Measurements from ENCODE around the gene P2RY14.

GRCh38 chr3:151289445-151289844 lies 11.1 kb upstream of the P2RY14 start:
- TF ChIP-seq CTCF (conservative IDR thresholded peaks at IDR 0.05) (no peak), ZFX (IDR thresholded peaks at IDR 0.05) (no peak)

All from C4-2B (cell line).